Activated CD4-positive, alpha-beta memory T cell treated with anti-CD3 and anti-CD28 coated beads for 36 hours (primary cell): ENCODE measurements around the gene SPTB. TPM values are rescaled to one million over a fixed set of nuclear protein-coding genes. Genes with fewer than 3 reads are reported as not detected.

Experiments
- CTCF ChIA-PET: fragments of 350-600 bp; sonication (Branson Sonifier 250); formaldehyde crosslinking; loops from one replicate; lab custom pipeline; 2021; ENCODE audit warnings: antibody characterized with exemption, inconsistent platforms; lab: Charles Lee
- POLR2A ChIA-PET: fragments of 350-600 bp; sonication (Branson Sonifier 250); formaldehyde crosslinking; loops from one replicate; lab custom pipeline; 2021; ENCODE audit warnings: antibody characterized with exemption; lab: Charles Lee
- DNase-seq: peaks from one replicate; pipeline ENCODE4 v3.0.0-alpha.2; 2020
- H3K27ac Mint-ChIP-seq: one replicate; pipeline ENCODE4 v1.8.0; 2021; ENCODE audit warnings: mixed read lengths
- H3K27me3 Mint-ChIP-seq: one replicate; pipeline ENCODE4 v1.8.0; 2021; ENCODE audit warnings: mixed read lengths
- H3K36me3 Mint-ChIP-seq: one replicate; pipeline ENCODE4 v1.8.0; 2021; ENCODE audit warnings: mixed read lengths
- H3K4me1 Mint-ChIP-seq: one replicate; pipeline ENCODE4 v1.8.0; 2021; ENCODE audit warnings: low read depth, mixed read lengths
- H3K4me3 Mint-ChIP-seq: one replicate; pipeline ENCODE4 v1.8.0; 2021; ENCODE audit warnings: mild to moderate bottlenecking, mixed read lengths
- H3K9me3 Mint-ChIP-seq: one replicate; pipeline ENCODE4 v1.8.0; 2021; ENCODE audit warnings: mixed read lengths
- intact Hi-C: fragments of 100-400 bp; cut with micrococcal nuclease; formaldehyde crosslinking; loops from one replicate; pipeline ENCODE4 v1.15.1; 2023
- total RNA-seq, 2 experiments: library from RNA; stranded (reverse); gene quantifications; one replicate each; pipeline ENCODE4 v1.2.3, GENCODE V29; 2021

Gene SPTB
- total RNA-seq, 2 experiments from 2014 or later = 0.57 to 0.70 TPM

DNA sequence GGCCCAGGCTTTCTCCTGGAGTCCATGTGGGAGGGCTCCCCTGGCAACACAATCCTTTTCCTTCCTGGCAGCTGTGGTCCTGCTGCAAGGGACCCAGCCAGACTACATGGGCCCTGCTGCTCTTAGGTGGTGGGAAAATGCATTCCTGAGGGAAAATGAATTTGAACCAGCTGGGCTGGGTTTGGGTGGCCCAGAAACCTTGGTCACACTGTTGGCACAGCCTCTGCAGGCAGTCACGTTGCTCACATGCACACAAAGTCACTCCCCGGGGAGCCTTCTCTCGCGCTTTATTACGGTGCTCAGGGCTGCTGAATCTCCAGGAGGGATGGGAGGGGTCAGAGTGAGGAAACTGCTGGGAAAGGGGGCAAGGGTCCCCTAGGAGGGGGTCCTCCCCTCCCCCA lies 158.3 kb downstream of the SPTB start:
- ChIA-PET POLR2A (interaction anchor here (0.8 kb wide), 1 partner anchor 14 kb away, joined by 3 read pairs; no protein-coding TSS in a partner anchor), CTCF (no interaction called here)
- peak overlapping the region; percentile 82 for H3K27ac Mint-ChIP-seq
- DNase-seq = no peak
- H3K4me1 Mint-ChIP-seq = peaks cover 94% of the 10 kb centered on the region
- no peak overlapping the region for H3K4me3 Mint-ChIP-seq
- H3K9me3 Mint-ChIP-seq = no peaks in the 10 kb centered on the region
- intact Hi-C loops = no loop called here
- H3K36me3 Mint-ChIP-seq = no peaks in the 10 kb centered on the region
- no peaks in the 10 kb centered on the region for H3K27me3 Mint-ChIP-seq

DNA sequence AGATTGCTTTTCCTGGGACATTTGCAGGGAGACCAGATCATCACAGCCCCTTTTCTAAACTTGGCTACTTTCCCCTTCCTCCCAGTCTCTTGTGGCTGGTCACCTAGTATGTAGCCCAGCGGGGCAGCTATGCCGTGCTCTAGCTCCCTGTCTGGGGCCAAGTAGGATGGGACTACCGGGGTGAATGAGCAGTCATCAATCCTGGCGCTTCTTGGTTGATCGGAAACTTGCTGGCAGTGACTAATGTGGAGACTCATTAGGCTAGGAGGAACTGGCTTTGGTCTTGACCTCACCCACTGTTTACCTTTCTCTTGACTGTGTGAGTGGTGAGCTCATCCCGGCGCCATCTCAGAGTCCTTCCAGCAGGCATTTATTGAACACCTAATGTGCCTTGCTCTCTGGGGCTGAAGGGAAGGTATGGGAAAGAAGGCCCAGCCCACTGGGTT lies 159.6 kb downstream of the SPTB start:
- Mint-ChIP-seq H3K27me3 (no peaks in the 10 kb centered on the region), H3K4me3 (no peak overlapping the region), H3K27ac (peak overlapping the region; percentile 59), H3K9me3 (no peaks in the 10 kb centered on the region), H3K36me3 (no peaks in the 10 kb centered on the region), H3K4me1 (peaks cover 92% of the 10 kb centered on the region)
- POLR2A ChIA-PET = no interaction called here
- intact Hi-C loops = no loop called here
- CTCF ChIA-PET = no interaction called here
- peak; percentile 33 for DNase-seq

DNA sequence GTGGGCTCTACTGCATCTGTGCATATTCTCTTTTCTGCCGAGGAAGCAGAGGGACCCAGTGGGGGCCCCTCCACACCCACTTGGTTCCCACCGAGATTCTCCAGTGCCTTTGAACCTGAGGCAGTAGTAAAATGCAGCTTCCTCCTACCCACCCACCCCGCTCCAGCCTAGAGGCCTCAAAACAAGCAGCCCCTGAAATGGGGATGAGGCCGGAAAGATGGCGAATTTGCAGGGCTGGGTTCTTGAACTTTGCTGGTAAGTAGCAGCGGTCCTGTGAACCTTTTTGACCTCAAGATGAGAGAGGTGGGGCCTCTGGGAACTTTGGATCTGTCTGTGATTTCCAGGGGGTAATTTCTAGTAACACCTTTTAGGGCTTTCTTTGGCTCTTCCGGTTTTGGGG lies 160.1 kb downstream of the SPTB start:
- POLR2A ChIA-PET = no interaction called here
- CTCF ChIA-PET = no interaction called here

DNA sequence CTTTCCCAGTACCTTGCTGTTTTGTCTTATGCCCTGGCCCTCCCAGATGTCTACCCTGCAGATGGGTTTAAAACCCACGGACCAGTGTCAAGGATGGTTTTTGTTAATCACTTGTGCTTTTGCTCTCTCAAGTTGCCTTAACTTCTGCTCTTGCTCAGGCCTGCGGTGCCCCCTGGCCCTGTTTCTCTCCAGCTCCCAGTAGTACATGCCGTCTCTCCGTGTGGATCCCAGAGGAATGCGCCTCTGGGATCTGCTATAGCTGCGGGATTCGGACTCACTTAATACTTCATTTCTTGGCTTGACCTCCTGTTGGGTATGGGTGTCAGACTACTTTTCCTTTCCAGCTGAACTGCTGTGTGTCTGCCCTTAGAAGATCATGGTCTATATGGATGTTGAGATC lies 160.9 kb downstream of the SPTB start:
- no peak overlapping the region for H3K4me3 Mint-ChIP-seq
- POLR2A ChIA-PET = interaction anchor here (0.6 kb wide), 1 partner anchor 17 kb away, joined by 3 read pairs; no protein-coding TSS in a partner anchor

More for the DNA sequence above, 160.1 kb downstream of the SPTB start:
- H3K4me1 Mint-ChIP-seq = peaks cover 90% of the 10 kb centered on the region
- no peak for DNase-seq
- intact Hi-C loops = no loop called here
- H3K27ac Mint-ChIP-seq = peak overlapping the region; percentile 59
- no peaks in the 10 kb centered on the region for H3K9me3 Mint-ChIP-seq
- H3K4me3 Mint-ChIP-seq = no peak overlapping the region
- no peaks in the 10 kb centered on the region for H3K27me3 Mint-ChIP-seq
- no peaks in the 10 kb centered on the region for H3K36me3 Mint-ChIP-seq

GRCh38 chr14:64717870-64718269 lies 161.8 kb downstream of the SPTB start:
- Mint-ChIP-seq H3K27me3 (no peaks in the 10 kb centered on the region), H3K36me3 (peaks cover 7% of the 10 kb centered on the region), H3K4me3 (no peak overlapping the region), H3K9me3 (peaks cover 14% of the 10 kb centered on the region), H3K4me1 (peaks cover 84% of the 10 kb centered on the region), H3K27ac (peak overlapping the region; percentile 74)
- DNase-seq = no peak
- ChIA-PET POLR2A (interaction anchor here (0.6 to 1.8 kb wide), 2 partner anchors 13 to 1724 kb away, joined by 4 read pairs; partner anchors contain the start of gene PLEKHG3), CTCF (interaction anchor here (0.8 to 1.3 kb wide), 4 partner anchors 9 to 74 kb away, joined by 3 to 4 read pairs (median 3); no protein-coding TSS in a partner anchor)
- intact Hi-C loops = loop anchor here (1.0 kb wide), 1 partner anchor 9 kb away; no protein-coding TSS in a partner anchor

More for the DNA sequence above, 160.9 kb downstream of the SPTB start:
- peaks cover 3% of the 10 kb centered on the region for H3K36me3 Mint-ChIP-seq
- H3K4me1 Mint-ChIP-seq = peaks cover 88% of the 10 kb centered on the region
- intact Hi-C loops = loop anchor here (1.0 kb wide), 1 partner anchor 9 kb away; no protein-coding TSS in a partner anchor
- CTCF ChIA-PET = interaction anchor here (0.6 to 1.3 kb wide), 3 partner anchors 10 to 126 kb away, joined by 3 to 4 read pairs (median 3); no protein-coding TSS in a partner anchor
- H3K27me3 Mint-ChIP-seq = no peaks in the 10 kb centered on the region
- no peak for DNase-seq
- peaks cover 6% of the 10 kb centered on the region for H3K9me3 Mint-ChIP-seq
- H3K27ac Mint-ChIP-seq = peak overlapping the region; percentile 36

DNA sequence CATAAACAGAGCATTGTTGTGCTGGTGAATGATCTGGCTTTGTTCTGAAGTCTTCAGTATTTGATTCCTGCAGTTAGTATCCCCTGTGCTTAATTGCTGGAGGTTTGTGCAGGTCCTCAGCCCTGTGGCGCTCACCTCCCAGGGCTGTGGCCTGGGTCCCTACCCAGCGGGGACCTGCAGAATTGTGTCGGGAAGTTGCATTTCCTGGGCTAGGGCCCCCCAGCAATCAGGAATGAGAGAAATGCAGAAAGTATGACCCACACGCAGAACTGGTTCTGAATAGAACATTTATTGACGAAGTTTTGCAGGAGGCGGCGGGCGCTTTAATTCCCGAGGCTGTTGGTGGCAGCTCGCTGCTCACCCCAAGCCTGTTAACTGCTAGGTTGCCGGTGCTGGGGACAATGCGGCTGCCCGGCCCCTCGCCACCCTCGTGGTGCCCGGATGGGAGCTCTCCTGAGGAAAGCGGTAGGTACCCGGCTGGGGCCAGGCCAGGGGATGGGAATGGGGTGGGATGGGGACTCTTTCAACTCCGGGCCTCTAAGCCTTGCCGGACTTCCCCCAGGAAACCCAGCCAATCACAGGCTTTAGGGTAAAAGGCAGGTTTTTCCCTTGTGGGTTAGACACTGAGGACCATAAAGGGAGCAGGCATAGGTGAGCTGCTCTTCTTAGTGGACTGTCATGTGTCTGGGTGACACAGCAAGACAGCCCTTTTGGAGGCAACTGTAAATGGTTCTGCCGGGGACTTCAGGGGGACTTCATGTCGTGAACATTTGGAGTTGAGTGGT lies 163.9 kb downstream of the SPTB start:
- no peaks in the 10 kb centered on the region for H3K27me3 Mint-ChIP-seq
- POLR2A ChIA-PET = interaction anchor here (1.8 kb wide), 1 partner anchor 11 kb away, joined by 4 read pairs; the partner anchor contains the start of gene PLEKHG3
- peak overlapping the region; percentile 58 for H3K27ac Mint-ChIP-seq
- CTCF ChIA-PET = interaction anchor here (1.0 to 1.8 kb wide), 2 partner anchors 9 to 46 kb away, joined by 3 to 4 read pairs; no protein-coding TSS in a partner anchor
- peaks cover 11% of the 10 kb centered on the region for H3K36me3 Mint-ChIP-seq
- H3K4me1 Mint-ChIP-seq = peaks cover 75% of the 10 kb centered on the region
- intact Hi-C loops = no loop called here
- DNase-seq = no peak
- H3K4me3 Mint-ChIP-seq = no peak overlapping the region
- peaks cover 19% of the 10 kb centered on the region for H3K9me3 Mint-ChIP-seq

- H3K9me3 Mint-ChIP-seq = peaks cover 19% of the 10 kb centered on the region
- POLR2A ChIA-PET = interaction anchor here (1.1 kb wide), 1 partner anchor 10 kb away, joined by 5 read pairs; no protein-coding TSS in a partner anchor
- H3K27me3 Mint-ChIP-seq = no peaks in the 10 kb centered on the region
- no peak overlapping the region for H3K4me3 Mint-ChIP-seq
- no peak for DNase-seq
- peaks cover 74% of the 10 kb centered on the region for H3K4me1 Mint-ChIP-seq
- H3K27ac Mint-ChIP-seq = no peak overlapping the region
- peaks cover 11% of the 10 kb centered on the region for H3K36me3 Mint-ChIP-seq
- intact Hi-C loops = no loop called here
- CTCF ChIA-PET = interaction anchor here (1.0 to 1.8 kb wide), 2 partner anchors 9 to 46 kb away, joined by 3 to 4 read pairs; no protein-coding TSS in a partner anchor
These were observed 164.5 kb downstream of the SPTB start for GRCh38 chr14:64715146-64715627.

- intact Hi-C loops = no loop called here
- Mint-ChIP-seq H3K4me1 (peaks cover 73% of the 10 kb centered on the region), H3K4me3 (no peak overlapping the region), H3K36me3 (peaks cover 11% of the 10 kb centered on the region), H3K9me3 (peaks cover 19% of the 10 kb centered on the region), H3K27me3 (no peaks in the 10 kb centered on the region), H3K27ac (peak overlapping the region; percentile 31)
- POLR2A ChIA-PET = interaction anchor here (1.1 to 1.2 kb wide), 2 partner anchors 9 to 20 kb away, joined by 3 to 5 read pairs; no protein-coding TSS in a partner anchor
- DNase-seq = no peak
- CTCF ChIA-PET = interaction anchor here (1.8 kb wide), 1 partner anchor 8 kb away, joined by 4 read pairs; no protein-coding TSS in a partner anchor
These were observed 165.2 kb downstream of the SPTB start for GRCh38 chr14:64714432-64715025.

DNA sequence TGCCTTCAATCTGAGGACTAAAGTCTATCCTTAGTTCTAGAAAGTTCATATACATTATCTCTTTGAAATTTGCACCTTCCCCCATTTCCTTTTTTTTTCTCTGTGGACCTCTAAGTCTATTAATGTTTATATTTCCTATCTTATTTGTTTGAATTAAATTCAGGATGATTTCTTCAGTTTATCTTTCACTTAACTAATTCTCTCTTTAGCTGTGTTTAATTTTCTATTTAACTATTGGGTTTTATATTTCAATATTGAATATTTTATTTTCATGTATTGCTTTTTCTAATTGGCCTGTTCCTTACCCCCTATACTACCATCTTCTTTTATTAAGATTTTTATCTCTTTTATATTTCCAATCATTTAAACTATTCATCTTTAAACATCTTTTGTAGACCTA lies 166.0 kb downstream of the SPTB start:
- intact Hi-C loops = no loop called here
- Mint-ChIP-seq H3K9me3 (peaks cover 19% of the 10 kb centered on the region), H3K4me1 (peaks cover 75% of the 10 kb centered on the region), H3K4me3 (no peak overlapping the region), H3K36me3 (peaks cover 11% of the 10 kb centered on the region), H3K27ac (no peak overlapping the region), H3K27me3 (no peaks in the 10 kb centered on the region)
- CTCF ChIA-PET = no interaction called here
- POLR2A ChIA-PET = interaction anchor here (1.1 to 1.2 kb wide), 2 partner anchors 9 to 21 kb away, joined by 3 to 5 read pairs; no protein-coding TSS in a partner anchor
- no peak for DNase-seq

DNA sequence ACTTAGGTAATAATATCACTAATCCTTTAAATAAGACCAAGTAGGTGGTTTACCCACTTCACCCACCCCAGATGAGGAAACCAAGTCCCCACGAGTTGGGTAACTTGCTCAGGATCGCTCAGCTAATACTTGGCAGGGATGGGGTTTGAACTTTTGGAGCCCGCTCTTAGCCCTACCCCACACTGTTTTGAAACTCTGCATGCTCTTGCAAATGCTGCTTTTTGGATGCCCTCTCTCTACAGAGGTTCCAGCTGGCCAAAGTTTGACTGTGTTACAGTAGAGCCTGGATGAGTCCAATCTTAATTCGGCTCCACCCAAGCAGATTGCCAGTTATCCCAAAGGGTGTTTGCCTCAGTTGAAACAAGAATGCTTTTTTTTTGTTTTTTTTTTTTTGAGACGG lies 168.7 kb downstream of the SPTB start:
- DNase-seq = no peak

DNA sequence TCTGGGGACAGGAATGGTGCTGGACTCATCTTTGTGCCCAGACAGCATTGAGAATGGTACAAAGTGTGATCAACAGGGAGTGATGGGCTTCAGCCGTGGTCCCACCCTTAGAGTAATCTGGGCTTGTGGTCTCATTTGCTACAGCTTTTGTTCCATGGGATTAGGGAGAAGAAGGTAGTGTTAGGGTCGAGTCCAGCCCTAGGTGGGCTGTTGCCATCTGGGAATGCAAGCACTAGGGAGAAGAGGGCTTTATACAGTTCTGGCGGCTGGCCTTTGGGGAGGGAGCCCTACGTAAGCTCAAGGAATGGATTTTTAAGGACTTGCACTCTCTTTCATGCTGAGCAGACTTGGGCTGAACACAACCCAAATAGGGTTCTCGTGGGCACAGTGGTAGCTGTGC lies 170.6 kb downstream of the SPTB start:
- intact Hi-C loops = loop anchor here (1.0 to 10.0 kb wide), 3 partner anchors 9 to 576 kb away; no protein-coding TSS in a partner anchor
- ChIA-PET POLR2A (interaction anchor here (0.6 to 1.0 kb wide), 3 partner anchors 17 to 35 kb away, joined by 3 to 6 read pairs (median 3); no protein-coding TSS in a partner anchor), CTCF (interaction anchor here (0.7 to 3.1 kb wide), 8 partner anchors 9 to 198 kb away, joined by 3 to 13 read pairs (median 4); no protein-coding TSS in a partner anchor)
- Mint-ChIP-seq H3K36me3 (peaks cover 8% of the 10 kb centered on the region), H3K27me3 (no peaks in the 10 kb centered on the region), H3K9me3 (peaks cover 15% of the 10 kb centered on the region), H3K4me1 (peaks cover 69% of the 10 kb centered on the region), H3K27ac (peak overlapping the region; percentile 84), H3K4me3 (peak overlapping the region; percentile 58)
- DNase-seq = no peak

More for the DNA sequence above, 168.7 kb downstream of the SPTB start:
- ChIA-PET POLR2A (interaction anchor here (0.7 kb wide), 1 partner anchor 231 kb away, joined by 3 read pairs; no protein-coding TSS in a partner anchor), CTCF (interaction anchor here (1.5 kb wide), 1 partner anchor 45 kb away, joined by 3 read pairs; no protein-coding TSS in a partner anchor)
- Mint-ChIP-seq H3K4me1 (peaks cover 75% of the 10 kb centered on the region), H3K27ac (no peak overlapping the region), H3K27me3 (no peaks in the 10 kb centered on the region), H3K36me3 (peaks cover 11% of the 10 kb centered on the region), H3K4me3 (no peak overlapping the region), H3K9me3 (peaks cover 19% of the 10 kb centered on the region)
- intact Hi-C loops = no loop called here
